Neural progenitor cell (in vitro differentiated cells): Measurements from ENCODE around the gene GPR142.

Experiments used
- EZH2 ChIP-seq: fragments of 200-600 bp; sonication (generic); IDR thresholded peaks from 2 replicates; pipeline ENCODE4 v1.6.1; 2017; ENCODE audit warnings: antibody characterized with exemption, mild to moderate bottlenecking, moderate library complexity
- TF ChIP-seq, protein P1 (sequence below): fragments of 200-600 bp; sonication (generic); IDR thresholded peaks from 2 replicates; pipeline ENCODE4 v1.5.1; 2017; ENCODE audit warnings: antibody characterized with exemption, mild to moderate bottlenecking

DNA sequence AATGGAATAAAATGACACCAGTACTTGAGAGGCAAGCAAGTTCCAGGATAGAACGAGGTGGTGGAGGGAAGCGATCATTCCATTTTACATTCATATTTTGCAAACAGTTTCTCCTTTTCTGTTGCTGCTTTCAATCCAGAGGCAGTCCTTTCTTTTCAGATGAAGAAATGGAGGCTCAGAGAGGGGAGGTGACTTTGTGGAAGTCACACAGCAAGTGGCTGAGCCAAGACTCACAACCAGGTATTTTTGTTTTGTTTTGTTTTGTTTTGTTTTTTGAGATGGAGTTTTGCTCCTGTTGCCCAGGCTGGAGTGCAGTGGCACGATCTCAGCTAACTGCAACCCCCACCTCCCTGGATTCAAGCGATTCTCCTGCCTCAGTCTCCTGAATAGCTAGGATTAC lies 29.3 kb downstream of the GPR142 start:
- TF ChIP-seq, protein P1, sequence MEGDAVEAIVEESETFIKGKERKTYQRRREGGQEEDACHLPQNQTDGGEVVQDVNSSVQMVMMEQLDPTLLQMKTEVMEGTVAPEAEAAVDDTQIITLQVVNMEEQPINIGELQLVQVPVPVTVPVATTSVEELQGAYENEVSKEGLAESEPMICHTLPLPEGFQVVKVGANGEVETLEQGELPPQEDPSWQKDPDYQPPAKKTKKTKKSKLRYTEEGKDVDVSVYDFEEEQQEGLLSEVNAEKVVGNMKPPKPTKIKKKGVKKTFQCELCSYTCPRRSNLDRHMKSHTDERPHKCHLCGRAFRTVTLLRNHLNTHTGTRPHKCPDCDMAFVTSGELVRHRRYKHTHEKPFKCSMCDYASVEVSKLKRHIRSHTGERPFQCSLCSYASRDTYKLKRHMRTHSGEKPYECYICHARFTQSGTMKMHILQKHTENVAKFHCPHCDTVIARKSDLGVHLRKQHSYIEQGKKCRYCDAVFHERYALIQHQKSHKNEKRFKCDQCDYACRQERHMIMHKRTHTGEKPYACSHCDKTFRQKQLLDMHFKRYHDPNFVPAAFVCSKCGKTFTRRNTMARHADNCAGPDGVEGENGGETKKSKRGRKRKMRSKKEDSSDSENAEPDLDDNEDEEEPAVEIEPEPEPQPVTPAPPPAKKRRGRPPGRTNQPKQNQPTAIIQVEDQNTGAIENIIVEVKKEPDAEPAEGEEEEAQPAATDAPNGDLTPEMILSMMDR: no peak
- no peak for TF ChIP-seq EZH2
